GDM1 (cell line): ENCODE measurements around the gene ERBB4.

Experiments used
- DNase-seq: peaks from one replicate; lab custom pipeline; 2025; lab: John Stamatoyannopoulos, UW

ERBB4 gene

DNA sequence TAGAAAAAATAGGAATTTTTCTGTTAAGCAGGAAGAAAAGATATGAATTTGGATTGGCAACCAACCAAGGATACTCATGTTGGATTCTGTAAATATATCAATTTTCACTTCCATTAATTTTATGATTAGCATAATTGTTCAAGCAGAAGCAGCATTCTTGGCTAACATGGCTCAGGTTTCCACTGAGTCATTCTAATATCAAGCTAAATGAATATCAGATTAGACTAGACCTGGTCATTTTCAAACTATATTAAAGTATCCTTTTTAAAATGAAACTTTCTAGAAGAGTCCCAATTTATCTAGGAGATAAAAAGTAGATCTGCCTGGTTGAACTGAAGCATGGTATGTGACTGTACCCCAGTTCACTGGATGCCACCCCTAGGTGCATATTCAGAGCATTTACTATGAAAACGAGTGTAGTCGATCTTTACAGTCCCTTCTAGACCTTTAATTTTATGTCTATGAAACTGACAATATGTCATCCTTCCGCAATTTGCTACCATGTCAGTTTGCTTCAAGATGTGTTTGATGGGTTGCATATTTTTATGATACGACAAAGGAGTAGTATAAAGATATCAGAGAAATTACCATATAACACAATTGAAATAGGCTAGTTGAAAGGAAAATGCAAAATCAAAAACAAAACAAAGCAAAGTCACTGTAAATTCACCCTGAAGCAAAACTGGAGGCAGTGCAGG lies 704.9 kb downstream of the ERBB4 start:
- no peak for DNase-seq

DNA sequence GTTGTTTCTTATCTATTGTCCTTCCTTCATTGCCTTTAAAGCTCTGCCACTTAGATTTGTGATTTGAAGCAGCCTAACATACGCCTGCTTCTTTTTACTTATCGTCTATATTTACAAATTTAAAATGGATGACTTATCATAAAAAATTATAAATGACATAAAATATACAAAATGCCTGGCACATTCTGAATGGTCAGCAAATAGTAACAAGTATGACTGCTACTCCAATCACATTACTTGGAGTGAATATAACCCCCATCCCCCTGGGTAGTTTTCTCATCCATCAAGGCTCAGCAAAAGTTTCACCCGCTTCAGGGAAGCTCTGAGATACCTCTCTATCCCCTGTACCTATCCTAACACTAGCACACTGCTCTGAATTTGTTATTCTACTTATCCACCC lies 708.9 kb downstream of the ERBB4 start:
- no peak for DNase-seq

DNA sequence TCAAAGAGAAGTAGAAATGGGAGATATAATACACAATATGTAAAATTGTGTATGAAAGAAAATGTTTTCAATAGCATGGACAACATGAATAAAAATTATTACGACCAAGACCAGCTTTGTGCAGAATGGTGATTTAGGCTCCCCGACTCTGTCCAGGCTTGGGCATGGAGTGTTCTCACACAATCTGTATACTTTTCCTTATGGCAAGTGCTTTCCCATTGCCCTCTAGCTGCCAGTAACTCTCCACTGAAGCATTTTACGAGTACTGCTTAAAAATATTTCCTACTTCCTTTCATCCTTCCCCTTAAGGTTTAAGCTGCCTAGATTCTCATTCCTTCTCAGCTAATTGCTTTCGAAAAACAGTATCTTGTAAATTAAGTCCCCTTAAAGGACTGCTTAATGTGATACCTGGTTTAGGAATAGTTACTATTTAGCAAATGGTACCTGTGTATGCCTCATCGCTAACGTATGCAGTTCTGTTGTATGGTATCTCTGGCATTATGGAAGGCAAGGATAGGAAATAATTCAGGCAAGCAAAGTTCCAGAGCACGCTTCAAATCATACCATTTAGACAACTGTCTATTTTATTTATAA lies 714.6 kb downstream of the ERBB4 start:
- no peak for DNase-seq

DNA sequence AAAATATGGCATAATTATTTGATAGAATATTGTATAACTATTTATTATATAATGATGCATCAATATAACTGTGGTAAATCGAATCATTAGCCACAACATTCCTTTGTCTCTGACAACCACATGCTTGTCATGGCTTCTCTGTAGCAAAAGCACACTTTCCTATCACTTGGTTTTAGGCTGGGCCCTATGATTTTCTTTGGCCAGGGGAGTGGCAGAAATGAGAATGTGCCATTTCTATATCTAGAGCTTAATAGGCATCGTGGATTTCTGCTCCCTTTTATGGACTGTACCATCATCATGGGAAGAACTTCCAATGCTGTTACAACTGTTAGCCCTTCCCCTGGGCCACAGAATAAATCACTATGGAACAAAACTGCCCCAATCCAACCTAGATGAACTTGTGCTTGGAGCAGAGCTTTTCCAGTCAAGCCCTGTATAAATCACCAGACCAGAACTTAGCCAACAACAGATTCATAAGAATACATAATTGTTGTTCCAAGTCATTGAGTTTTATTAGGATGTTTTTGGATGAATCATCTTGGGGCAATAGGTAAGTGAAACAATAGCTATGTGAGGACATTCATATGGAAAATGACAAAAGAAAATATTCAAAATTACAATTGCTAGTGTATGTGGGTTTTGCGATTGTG lies 715.8 kb downstream of the ERBB4 start:
- DNase-seq = no peak

DNA sequence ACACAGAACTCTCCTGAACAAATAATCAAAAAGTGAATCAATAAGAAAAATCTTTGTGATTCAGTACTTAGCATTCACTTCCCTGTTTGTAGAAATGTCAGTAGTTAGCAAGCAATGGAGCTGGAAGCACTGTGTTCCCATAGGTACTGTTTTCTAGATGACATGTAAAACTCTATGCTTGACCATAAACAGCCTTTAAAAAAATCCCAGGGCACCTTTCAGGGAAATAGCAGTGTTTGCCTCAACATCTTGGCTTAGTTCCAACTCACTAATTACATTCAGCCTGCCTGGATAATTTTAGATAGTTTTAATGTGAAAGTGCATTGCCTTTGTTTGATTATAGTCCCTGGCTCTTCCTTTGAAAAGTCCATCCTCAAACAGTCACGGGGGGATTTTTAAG lies 721.8 kb downstream of the ERBB4 start:
- no peak for DNase-seq

DNA sequence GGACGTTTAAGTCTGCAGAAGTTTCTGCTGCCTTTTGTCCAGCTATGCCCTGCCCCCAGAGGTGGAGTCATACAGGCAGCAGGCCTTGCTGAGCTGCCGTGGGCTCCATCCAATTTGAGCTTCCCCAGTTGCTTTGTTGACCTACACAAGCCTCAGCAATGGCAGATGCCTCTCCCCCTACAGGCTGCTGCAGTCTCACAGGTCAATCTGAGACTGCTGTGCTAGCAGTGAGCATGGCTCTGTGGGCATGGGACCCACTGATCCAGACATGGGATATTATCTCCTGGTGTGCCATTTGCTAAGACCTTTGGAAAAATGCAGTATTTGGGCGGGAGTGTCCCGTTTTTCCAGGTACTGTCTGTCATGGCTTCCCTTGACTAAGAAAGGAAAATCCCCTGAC lies 726.0 kb downstream of the ERBB4 start:
- DNase-seq = no peak

DNA sequence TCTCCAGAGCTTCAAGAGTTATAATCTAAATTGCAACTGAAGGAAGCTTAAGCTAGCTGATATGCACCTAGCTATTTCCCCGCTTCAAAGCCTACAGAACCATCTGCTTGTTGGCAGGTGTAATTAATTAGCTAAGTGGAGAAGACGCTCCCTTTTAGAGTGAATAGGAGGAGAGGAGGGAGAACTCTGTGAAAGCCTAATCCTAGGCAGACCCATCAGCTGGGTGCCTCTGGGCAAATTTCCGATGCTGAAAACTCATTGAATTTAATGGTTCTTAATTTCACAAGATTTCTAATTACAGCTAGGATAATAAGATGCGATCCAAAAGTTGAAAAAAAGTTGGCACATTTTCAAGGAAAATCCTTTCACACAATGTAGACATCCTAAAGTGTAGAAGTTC lies 735.9 kb downstream of the ERBB4 start:
- no peak for DNase-seq

DNA sequence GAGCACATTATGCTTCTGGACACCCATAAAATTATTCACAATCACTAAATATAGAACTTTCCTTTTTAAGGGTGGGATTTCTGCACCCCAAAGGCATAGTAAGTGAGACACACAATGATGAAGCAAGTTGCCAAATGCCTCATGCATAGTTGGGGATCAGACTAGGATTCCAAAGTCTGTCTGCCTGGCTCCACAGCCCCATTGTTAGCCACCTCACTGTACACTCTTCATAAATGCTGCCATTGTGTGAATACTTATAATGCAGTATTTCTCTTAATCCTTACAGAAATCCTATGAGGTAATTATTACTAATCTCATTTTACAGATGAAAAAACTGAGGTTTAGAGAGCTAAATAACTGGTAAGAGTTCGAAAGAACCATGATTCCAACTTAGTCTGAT lies 738.6 kb downstream of the ERBB4 start:
- DNase-seq = no peak

DNA sequence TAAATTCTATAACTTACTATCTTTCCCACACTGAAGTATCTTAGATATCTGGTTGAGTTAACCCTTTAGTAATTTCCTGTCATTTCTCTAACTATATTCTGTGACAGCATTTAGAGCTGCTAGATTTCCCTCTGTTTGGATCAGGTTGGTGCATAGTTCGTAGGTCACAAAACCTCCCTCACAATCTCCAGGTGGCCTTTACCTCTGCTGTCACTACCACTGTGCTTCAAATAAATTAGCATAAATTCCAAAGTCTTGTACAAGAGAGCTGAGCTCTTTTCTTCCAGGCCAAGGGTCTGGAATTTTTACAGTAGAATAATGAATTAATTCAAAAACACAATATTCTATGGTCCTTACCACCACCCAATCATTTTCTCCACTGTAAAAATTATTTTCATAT lies 739.7 kb downstream of the ERBB4 start:
- DNase-seq = no peak

DNA sequence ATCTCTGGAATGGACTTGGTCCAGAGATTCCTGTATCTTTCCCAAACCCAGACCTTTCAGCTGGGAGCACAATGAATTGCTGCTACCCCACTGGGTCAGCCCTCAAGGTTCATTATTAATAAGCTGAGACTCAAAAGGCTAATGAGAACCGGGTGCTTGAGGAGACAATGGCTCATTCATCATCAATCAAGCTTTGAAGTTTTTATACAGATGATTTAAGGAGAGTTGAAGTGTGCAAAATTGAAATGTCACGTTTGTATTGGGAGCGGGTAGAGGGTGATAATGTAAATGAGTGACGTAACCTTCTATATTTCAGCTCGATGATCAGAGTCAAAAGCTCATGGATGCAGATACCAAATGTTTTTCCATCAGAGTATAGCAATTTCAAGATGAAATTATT lies 744.9 kb downstream of the ERBB4 start:
- no peak for DNase-seq

DNA sequence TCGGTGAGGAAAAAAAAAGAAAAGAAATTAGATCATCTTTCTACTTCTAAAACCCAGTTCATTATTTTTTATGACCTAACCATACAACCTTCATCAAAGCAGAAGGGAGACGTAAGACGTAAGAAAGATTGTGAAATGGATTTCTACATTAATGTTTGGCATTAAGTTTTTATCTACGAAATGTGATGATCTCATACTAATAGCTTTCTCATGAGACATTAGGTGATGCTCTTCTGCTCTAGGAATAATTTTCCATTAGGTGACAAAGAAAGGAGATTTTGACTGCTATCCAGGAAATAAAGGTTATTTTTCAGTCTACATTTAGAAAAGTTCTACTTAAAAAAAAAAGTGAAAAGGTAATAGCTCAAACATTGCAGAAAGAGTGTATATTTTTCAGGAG lies 748.6 kb downstream of the ERBB4 start:
- DNase-seq = no peak

DNA sequence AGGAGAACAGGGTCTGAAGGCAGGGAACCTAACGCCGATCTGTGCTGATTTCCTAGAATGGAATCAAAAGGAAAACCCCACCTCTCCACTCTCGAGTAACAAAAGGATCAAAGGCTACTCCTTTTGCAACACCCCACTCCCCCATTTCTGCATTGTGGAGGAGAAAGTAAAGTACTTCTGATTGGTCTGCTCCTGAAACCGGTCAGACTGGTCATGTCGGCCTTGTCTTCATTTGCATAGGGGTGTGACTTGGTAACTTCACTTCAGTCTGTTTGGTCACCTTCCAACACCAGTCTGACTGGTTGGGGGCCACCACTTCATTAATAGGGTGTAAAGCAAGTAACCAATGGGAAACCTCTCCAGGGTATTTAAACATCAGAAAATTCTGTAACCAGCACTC lies 771.9 kb downstream of the ERBB4 start:
- DNase-seq = no peak

DNA sequence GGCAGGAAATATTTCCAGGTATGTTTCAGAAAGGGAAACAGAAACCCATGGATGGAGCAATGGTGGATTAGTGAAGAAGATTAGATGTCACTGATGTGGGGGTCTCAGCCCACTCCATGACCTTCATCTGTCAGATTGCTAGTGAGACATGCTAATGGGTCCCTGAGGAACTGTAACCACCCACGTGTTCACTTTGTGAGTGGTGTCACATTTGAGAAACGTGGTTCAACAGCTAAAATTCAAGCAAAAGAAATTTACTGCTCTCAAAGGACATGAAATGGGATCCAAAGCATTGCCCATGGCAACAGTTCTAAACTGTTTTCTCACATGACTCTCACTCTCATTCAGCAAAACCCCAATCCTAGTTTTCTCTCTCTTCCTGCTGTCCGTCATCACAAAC lies 776.1 kb downstream of the ERBB4 start:
- no peak for DNase-seq

DNA sequence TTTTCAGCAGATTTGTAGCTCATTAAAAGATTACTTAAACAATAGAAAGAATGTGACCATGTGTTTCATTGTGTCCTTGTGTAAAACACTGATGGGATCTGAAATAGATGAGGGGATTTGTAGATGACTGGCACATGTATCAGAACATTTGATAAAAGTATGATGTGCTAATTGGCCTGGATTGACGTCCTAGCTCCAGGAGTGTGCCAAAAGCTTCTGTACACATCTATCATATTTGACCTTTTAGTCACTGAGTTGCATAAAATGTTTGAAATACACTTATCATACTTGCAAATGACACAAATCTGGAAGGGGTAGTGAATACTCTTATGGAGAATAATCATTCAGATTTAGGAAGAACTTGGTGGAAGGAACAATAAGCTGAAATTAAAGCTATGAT lies 778.5 kb downstream of the ERBB4 start:
- DNase-seq = no peak

DNA sequence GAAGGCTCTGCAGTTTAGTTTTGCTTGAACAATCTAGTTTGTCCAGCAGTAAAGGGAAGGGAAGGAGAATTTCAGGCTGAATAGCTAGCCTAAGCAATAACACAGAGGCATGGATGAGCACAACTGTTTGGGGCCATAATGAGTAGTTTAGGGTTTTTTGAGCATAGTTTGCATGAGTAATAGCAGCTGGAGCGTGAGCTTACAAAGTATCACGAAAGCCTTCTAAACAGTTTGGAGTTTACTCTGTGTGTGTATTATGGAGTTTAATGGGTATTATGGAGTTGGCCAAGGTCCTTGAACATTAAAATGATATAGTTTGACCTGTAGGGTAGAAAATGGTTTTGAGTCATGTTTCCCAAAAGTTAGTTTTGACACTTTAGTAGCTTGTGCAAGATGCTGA lies 782.3 kb downstream of the ERBB4 start:
- DNase-seq = no peak

DNA sequence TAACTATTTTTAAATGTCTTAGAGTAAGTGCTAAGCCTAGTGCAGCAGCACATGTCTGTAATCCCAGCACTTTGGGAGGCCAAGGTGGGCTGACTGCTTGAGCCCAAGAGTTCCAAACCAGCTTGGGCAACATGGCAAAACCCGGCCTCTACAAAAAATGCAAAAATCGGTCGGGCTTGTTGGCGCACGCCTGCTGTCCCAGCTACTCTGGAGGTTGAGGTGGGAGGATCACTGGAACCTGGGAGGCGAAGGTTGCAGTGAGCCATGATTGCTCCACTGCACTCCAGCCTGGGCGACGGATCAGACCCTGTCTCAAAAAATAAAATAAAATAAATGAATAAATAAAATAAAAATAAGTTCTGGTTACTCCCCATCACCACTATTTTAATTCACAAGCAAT lies 783.4 kb downstream of the ERBB4 start:
- DNase-seq = no peak

DNA sequence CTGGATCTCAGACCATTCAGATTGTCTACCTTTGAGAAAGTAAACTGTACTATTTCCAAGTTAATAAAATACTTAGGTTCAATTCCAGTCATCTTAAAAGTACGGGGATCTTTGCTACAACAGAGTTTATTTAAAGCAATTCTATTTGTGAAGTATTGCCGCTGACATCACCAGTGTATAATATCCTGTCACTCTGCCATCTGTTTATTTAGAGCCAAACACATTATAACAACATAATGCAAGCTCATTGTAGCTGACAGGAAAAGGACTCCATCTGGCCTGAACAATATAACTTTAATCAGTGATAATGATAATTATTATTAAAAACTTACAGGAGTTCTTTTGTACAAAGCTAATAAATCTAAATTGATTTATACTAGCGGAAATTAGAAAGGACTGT lies 786.8 kb downstream of the ERBB4 start:
- no peak for DNase-seq

DNA sequence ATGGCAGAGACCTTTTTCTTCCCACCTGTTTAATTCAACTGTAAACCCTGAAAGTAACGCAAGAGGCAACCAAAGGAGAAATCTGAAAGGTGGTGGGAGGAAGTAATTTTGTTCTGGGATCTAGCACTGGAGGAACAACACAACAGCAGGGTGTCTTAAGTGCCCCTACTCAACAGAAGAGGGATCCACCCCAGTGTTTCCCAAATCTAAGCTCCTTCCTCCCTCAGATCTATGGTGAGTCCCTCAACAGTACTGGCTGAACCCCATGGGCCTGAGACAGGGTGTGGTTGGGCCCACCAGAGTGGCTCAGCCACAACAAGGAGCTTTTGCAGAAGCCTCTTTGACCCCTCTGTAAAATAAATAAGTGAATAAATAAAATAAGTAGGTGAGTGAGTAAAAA lies 790.3 kb downstream of the ERBB4 start:
- no peak for DNase-seq

DNA sequence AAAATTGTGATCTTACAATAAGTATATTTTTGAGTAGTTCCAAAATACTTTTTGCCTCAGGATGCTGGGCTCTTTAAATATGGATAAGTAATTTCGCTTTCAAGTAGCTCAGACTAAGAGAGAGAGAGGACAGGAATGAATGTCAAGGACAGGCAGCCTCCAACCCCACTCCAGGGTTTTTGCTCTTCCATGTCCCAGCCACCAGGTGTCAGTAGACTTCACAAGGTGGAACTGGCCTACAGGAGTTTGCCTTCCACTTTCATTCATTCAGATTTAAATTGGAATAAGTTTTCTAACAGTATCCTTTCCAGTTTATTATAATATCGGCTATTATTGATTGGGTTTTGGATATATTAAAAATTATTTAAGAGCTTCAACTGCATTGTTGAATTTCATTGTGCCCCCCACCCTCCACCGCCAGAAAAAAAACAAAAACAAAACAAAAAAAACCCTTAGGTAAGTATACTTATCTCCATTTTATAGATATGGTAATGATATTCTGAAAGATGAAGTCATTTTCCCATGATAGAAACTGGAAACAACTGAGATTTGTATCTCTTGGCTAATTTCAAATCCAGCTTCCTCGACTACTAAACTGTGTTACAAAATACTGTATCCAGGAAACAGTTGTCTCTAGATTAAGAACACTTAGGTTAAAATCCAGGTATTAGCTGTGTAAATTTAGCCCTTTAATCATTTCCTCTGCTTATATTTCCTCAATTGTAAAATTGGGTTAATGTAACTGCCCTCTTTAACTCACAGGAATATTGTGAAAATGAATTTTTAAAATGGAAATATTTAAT lies 793.1 kb downstream of the ERBB4 start:
- DNase-seq = peak; percentile 36

DNA sequence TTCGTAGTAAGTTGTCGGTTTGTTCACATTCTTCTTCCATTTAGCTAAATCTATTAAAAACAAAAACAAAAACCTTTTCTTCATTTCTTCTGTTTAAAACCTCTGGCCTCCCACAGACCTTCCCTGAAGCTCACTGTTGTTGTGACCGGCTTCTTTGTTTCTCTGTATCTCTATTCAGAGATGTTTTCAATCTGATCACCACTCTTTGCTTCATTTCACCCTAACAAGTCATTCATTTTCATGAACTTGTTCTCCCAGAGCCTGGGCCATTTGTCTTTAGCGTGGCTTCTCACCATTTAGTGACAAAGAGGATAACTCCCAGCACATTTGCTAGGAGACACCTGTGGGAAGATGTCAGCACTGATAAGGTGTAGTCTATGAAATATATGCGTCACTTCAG lies 794.2 kb downstream of the ERBB4 start:
- DNase-seq = no peak

DNA sequence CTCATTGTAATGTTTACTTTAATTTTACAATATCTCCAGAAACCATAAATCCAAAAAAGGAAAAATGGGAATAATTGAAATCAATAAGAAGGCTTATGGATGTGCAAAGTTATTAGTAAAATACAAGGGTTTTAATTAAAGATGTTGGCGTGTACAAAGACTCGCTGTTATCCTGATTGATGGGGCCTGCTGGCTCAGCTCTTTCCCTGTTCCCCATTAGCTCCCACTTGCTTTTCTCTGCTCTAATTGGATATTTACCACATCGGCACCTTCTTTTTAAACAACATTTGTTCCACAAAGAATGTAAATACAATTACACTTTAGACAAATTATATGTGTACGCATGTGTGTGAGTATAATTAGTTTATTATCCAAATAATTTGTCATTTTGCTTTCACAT lies 796.6 kb downstream of the ERBB4 start:
- no peak for DNase-seq

DNA sequence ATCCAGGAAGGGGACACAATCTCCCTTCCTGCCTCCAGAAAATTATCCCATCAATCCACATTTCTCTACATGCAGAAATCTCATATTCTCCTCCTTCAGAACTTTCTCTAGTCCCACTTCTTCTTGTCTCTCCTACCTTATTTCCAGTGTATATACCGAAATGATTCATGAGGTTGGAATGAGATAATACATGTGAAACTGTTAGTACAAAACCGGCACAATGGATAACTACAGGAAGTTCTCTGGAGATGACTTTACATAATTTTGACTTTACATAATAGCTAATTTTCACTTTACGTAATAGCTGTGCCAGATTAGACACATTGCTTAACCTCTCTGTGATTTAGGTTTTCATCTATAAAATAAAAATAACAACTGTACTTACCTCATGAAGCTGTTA lies 801.3 kb downstream of the ERBB4 start:
- DNase-seq = no peak

DNA sequence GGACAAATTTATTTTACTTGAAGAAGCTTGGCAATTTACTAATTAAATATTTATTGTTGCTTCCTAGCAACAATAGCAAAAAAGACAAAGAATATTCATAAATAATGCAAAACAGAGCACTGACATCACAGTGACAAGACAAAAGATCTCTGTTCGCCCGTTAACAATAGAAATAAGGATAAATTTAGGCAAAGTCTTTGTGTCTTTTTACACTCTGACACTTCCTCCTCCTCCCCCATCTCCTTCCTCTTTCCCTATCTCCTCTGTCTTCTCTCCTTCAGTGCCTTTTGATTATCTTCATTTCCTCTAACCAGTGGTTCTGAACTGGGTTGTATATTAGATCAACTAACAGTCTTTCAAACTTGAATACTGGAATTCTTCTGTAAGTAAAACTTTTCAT lies 808.4 kb downstream of the ERBB4 start:
- no peak for DNase-seq
